ENCODE results near the gene ZNF827.

Gene ZNF827, protein sequence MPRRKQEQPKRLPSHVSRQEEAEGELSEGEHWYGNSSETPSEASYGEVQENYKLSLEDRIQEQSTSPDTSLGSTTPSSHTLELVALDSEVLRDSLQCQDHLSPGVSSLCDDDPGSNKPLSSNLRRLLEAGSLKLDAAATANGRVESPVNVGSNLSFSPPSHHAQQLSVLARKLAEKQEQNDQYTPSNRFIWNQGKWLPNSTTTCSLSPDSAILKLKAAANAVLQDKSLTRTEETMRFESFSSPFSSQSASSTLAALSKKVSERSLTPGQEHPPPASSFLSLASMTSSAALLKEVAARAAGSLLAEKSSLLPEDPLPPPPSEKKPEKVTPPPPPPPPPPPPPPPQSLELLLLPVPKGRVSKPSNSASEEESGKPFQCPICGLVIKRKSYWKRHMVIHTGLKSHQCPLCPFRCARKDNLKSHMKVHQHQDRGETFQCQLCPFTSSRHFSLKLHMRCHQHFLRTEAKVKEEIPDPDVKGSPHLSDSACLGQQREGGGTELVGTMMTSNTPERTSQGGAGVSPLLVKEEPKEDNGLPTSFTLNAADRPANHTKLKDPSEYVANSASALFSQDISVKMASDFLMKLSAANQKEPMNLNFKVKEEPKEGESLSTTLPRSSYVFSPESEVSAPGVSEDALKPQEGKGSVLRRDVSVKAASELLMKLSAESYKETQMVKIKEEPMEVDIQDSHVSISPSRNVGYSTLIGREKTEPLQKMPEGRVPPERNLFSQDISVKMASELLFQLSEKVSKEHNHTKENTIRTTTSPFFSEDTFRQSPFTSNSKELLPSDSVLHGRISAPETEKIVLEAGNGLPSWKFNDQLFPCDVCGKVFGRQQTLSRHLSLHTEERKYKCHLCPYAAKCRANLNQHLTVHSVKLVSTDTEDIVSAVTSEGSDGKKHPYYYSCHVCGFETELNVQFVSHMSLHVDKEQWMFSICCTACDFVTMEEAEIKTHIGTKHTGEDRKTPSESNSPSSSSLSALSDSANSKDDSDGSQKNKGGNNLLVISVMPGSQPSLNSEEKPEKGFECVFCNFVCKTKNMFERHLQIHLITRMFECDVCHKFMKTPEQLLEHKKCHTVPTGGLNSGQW

GRCh38 chr4:145938618-145939440 lies at the start of gene ZNF827:
Gene ZNF827, minus strand, starts transcription at chr4:145938823. Its CDS starts 416 bp downstream, at chr4:145938407.
- peak in 1 of 2 experiments; percentile 45 for DNase-seq (ENCODE audit: low read depth in 2 of 2)

DNA sequence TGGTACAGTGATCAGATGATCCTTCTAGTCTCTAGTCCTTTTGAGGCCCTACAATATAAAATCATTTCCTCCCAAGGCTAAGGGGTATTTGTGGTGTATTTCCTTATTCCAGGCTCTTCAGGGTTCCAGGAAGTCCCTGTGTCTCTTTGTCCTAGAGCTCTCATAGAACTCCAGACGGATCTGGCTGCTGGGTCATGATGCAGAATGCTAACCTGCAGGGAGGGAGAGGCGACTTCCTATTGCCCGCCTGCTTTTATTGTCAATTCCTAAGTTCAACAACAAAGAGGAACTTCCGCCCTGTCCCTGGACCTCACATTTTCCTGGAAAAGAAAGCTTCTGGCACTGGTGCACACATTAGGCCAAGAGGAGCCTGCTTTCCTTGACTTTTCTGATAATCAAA lies 45.9 kb upstream of the ZNF827 start:
- DNase-seq (ENCODE audit: low read depth in 2 of 2) = no peak

DNA sequence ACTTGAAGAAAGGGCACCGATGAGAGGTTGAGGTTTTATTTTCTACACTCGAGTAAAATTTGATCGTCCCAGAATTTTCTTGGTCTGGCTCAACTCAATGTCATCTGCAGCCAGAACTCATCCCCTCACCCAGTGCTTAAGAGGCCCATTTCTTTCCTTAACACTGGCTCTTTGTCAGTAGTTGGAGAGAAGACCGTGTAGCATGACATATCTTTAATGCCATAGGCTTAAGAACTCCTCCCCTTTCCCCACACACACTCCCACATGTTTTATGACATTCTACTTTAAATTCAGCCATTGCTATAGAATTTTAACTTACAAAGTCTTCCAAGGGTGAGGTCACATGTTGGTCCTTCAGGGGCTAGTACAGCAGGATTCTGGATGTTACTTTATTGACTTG lies 44.2 kb upstream of the ZNF827 start:
- no peak for DNase-seq (ENCODE audit: low read depth in 2 of 2)

GRCh38 chr4:145979160-145979559 lies 40.5 kb upstream of the ZNF827 start:
- DNase-seq (ENCODE audit: low read depth in 2 of 2) = no peak

- DNase-seq (ENCODE audit: low read depth in 2 of 2) = no peak
These were observed 38.1 kb upstream of the ZNF827 start for GRCh38 chr4:145976680-145977079.

DNA sequence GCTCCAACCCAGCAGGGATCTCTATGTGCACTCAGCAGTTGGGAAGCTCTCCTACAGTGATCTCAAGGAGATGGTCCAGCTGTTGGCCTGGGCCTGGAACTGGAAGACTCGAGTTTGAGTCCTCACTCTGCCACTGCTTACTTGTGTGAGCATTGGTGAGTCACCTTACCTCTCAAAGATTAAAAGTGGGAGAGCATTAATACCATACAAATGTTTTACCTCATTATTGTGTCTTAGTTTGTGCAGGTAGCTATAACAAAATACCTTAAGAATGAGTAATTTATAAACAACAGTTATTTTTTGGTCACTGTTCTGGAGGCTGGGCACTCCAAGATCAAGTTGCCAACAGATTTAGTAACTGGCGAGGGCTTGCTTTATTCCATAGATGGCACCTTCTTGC lies 21.4 kb upstream of the ZNF827 start:
- no peak for DNase-seq (ENCODE audit: low read depth in 2 of 2)

GRCh38 chr4:145957302-145957701 lies 18.7 kb upstream of the ZNF827 start:
- DNase-seq (ENCODE audit: low read depth in 2 of 2) = no peak

GRCh38 chr4:145956288-145956890 lies 17.8 kb upstream of the ZNF827 start:
- no peak for DNase-seq (ENCODE audit: low read depth in 2 of 2)

- DNase-seq (ENCODE audit: low read depth in 2 of 2) = no peak
These were observed 16.3 kb upstream of the ZNF827 start for GRCh38 chr4:145954924-145955339.

DNA sequence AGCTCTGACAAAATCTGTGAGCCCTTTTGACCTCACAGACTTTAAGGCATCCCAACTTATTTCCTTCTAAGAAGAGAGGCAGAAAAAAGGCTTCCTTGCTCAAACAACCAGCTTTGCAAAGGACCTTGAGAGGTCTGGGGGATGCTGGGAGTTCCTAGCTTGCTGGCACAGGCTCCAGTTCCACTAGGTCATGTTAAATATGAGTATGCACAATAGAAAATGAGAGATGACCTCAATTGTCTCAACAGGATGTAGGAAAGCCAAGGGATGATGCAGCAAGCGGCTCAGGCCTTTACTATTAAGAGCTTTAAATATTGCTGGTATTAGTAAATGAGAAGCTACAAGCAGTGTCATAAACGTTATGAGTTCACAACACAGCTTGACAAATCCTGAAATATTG lies 13.3 kb upstream of the ZNF827 start:
- no peak for DNase-seq (ENCODE audit: low read depth in 2 of 2)

GRCh38 chr4:145945431-145946155 lies 7.0 kb upstream of the ZNF827 start:
- DNase-seq (ENCODE audit: low read depth in 2 of 2) = no peak

GRCh38 chr4:145944886-145945285 lies 6.3 kb upstream of the ZNF827 start:
- DNase-seq (ENCODE audit: low read depth in 2 of 2) = no peak

- no peak for DNase-seq (ENCODE audit: low read depth in 2 of 2)
These were observed 1.2 kb upstream of the ZNF827 start for GRCh38 chr4:145939856-145940255.

DNA sequence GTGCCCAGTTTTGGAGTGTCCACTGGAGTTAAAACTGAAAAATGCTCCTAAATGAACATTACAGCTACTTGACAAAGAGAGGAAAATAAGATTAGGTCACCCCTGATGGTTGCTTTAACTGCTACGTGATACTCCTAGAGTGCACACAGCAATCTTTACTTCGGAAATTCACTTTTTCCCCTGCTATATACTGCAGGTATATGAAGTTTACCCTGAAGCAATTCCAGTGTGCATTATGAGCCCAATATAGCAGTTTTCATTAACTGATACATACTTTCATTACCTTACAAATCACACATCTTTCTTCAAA lies 773 bp upstream of the ZNF827 start:
- DNase-seq (ENCODE audit: low read depth in 2 of 2) = no peak

DNA sequence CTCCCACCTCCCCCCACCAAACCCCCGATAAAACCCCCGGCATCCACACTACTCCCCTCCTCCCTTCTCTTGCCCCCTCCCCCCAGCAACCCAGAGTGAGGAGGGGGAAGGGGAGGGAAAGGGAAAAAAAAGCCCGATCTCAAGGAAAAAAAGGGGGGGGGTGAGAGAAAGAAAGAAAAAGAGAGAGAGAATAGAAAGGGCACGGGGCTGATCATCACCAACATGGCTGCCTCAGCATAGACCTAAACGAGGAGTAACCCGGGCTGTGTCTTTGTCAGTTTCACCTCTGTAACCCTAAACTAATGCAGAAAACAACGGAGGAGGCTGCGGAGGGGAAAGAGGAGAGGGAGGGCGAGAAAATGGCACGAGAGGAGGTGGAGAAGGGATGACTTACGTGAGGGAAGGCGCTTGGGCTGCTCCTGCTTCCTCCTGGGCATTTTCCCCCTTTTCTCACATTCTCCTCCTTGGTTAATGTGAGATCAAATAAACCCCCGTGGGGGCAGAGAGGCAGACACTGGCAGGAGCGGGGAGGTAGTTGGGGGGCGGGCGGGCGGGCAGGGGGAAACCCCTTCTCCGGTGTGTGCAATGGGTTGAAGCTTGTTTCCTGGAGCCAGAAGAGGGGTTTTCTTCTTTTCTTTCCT lies 532 bp downstream of the ZNF827 start:
- DNase-seq (ENCODE audit: low read depth in 2 of 2) = peak in 1 of 2 experiments; percentile 32

DNA sequence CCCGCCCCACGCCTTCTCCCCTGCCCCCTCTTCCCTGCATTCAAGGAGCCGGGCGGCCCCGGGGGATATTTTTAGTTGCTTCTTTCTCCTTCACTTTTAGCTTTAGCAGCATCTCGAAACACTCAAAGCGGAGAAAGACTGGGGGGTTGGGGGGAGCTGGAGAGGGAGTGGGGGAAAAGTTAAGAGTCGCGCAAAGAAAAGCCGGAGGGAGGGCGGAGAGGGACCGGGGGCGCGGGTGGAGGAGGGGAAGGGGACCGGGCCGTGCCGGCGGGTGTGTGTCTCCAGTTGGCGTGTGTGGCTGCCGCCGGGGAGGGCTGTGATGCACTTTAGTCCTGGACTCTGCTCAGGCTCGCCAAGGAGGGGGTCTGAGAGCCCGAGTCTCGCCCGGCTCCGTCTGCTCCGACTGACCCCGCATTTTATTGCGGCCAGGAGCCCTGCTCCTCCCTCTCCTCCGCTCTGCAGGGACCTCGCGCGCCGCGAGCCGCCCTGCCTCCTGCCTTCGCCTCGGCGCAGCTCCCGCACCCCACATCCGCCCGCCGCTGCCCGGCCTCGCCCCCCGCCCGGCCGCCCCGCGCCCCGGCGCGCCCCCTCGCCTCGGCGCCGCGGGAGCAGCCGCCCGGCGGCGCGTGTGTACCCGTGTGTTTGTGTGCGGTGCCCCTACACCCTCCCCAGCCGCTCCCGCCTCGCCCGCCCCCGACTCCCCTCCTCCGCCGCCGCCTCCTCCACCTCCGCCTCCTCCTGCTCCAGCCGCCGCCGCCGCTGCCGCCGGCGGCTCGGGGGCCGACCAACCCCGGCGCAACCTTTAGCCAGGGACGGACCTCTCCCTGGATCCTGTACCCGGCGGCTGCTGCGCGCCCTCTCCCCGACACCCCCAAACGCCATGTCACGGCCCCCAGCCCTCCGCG lies 1.4 kb downstream of the ZNF827 start:
- peak in 1 of 2 experiments; percentile 33 for DNase-seq (ENCODE audit: low read depth in 2 of 2)

DNA sequence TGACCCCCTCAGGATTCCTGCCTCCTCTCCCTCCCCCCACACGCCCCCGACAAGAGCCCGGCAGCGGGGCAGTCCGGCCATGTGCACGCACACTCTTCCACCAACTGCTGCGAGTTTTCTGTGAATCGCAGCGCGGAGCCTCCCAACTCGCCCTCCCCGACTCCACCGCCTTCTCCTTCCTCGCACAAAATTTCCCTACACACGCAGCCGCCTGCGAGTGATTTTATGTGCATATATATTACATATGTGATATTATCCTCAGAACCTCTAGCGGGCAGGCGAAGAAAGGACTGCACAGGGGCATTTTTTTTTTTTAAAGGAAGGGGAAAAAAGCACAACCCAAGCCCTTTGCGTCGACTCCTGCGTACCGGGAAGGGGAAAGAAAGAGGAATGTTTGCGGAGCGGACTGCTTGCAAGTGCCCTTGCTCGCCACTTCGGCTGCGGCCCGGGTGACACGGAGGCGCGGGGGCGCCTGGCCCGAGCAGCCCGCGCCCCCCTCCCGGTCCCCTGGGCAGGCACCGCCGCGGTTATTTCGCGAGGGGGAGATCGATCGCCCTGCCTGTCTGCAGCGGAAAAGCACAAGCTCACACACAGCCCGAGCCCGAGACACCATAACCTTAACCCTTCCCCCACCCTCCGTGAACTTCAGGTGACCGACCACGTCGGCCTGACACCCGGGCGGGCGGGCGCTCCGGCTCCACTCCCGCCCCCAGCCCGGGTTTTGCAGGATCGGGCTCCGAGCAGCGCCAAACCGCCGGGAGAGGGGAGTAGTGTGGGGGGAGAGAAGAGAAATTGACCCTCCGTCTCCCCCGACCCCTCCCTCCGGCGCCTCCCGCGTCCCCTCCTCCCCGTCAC lies 2.3 kb downstream of the ZNF827 start:
- peak; percentile 31 to 45 for DNase-seq (ENCODE audit: low read depth in 2 of 2)
